NCI-H2196 treated with DMSO at 0.1 percent for 48 hours (cell line): ENCODE data around the gene SMPD4.
"Not testable (repeated sequence)": the region's sequence is repeated elsewhere in the genome, so short reads cannot be mapped to it uniquely, and the experiment has no call there.

Experiments
- DNase-seq: peaks from one replicate; lab custom pipeline; 2025; ENCODE audit not compliant: unreplicated experiment; lab: John Stamatoyannopoulos, UW

The SMPD4 gene

GRCh38 chr2:130187268-130187667 is 5.9 kb upstream of the SMPD4 start:
- DNase-seq: no peak

DNA sequence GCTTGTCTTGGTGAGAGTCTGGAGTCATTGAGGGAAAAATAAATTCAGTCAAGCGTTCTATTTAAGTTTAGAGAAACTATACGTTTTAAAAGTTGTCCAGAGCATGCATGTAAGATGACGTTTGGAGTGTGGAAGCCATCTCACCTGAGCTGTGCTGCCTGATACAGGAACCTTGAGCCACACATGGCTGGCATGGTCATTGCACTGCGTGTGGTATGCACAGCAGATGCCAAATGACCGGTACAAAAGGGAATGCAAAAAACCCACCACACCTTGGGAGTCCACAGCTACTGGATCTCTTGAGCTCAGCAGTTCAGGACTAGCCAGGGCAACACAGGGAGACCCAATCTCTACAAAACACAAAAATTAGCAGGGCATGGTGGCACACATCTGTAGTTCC is 5.0 kb upstream of the SMPD4 start:
- no peak for DNase-seq

DNA sequence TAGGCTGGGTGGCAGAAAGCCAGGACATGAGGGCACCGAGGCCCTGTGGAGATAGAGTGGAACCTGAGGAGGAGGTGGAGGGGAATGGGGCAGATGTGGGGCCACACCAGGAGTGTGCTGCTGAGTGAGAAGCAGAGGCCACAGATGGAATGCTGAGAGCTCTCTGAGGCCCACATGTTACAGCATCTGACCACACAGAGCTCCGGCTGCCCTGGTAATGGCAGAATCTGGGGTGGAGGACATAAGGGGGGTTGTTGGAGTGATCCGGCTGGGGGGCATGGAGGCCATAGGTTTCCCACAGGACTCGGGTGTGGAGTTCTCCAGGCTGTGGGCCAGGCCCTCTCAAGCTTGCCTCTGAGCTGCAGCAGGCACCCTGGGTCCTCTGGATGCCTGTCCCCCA is 4.5 kb upstream of the SMPD4 start:
- no peak for DNase-seq

DNA sequence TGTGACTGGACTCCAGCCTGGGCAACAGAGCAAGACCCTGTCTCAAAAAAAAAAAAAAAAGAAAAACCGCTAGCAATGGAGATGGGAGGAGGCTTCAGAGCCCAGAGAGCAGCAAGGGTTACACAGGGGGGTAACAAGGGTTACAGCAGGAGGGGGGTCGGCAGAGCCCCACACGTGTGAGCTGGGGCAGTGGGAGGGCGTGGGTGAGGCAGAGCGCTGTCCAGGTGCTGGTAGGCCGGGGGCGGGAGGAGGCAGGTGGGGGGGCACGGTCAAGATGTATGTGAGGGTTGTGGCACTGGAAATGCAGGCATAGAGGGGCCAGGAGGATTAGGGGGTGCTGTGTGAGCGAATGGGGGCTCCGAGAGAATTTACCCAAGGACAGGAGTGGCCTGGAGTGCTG is 4.0 kb upstream of the SMPD4 start:
- DNase-seq: no peak

GRCh38 chr2:130183512-130184373 is 2.3 kb upstream of the SMPD4 start:
- DNase-seq: no peak

DNA sequence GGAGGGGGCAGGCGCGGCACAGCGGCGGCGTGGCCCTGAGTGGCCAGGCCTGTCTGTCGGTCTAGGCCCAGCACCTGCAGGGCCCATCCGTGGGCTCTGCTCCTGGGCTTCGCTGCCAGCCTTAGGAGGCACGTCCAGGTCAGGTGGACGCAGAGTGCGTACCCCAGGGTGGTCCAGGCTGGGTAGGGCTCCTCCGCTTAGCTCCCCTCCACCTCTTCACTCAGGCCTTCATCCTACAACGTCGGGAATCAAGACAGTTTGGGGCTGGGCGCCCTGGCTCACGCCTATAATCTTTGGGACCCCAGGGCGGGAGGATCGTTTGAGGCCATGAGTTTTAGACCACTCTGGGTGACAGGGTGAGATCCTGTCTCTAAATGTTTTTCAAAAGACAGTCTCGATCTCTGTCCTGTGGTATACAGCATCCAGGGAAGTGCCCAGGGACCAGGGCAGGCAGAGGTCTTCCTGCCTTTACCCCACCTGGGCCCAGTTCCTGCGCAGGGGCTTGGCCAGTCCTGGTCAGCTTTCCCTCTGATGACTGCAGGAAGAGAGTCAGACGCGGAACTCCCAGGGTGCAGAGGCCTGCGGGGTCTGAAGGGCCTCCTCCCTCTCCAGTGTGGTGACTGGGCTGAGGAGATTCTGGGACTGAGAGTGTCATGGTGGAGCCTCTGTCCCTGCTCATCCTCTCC is 1.6 kb upstream of the SMPD4 start:
- not testable (repeated sequence) for DNase-seq

GRCh38 chr2:130181880-130182682 is 679 bp upstream of the SMPD4 start, which contains the start of gene MZT2B:
Gene MZT2B (plus strand): TSS chr2:130182262. CDS start chr2:130182283, 21 bp downstream.
- DNase-seq: peak; percentile 68

DNA sequence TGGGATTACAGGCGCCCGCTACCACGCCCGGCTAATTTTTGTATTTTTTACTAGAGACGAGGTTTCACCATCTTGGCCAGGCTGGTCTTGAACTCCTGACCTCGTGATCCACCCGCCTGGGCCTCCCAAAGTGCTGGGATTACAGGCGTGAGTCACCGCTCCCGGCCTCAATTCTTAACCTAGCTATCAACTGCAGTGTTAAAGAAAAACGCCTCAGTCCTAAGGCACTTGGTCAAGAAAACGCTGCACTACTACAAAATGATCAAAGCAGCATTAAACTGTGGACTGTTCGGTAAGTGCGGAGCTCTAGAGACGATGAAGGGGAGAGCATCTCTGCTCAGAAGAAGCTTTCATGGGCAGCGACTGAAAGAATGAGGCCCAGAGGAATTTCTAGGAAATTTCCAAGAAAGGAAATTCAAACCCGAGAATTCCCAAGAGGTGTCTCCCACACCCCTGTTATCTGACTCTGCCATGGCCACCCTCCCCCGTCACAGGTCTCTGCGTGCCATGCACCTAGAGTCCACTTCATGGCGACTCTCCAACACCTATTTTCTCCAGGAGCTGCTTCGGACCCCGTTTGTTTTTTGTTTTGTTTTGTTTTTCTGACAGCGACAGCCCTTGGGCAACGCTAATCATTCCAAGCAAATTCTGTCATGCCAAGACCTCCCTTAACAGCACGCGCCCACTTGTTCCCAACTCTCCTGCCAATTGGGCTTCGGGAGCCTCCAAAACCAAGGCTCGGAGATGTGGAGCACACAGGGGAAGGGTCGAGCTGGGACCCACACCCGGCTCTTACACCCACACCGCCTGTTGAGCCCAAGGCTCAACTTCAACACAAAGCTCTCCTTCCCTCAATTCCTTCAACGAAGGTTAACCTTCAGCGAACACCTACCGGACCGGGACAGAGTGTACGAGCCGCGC is 738 bp downstream of the SMPD4 start:
- DNase-seq: not testable (repeated sequence)

DNA sequence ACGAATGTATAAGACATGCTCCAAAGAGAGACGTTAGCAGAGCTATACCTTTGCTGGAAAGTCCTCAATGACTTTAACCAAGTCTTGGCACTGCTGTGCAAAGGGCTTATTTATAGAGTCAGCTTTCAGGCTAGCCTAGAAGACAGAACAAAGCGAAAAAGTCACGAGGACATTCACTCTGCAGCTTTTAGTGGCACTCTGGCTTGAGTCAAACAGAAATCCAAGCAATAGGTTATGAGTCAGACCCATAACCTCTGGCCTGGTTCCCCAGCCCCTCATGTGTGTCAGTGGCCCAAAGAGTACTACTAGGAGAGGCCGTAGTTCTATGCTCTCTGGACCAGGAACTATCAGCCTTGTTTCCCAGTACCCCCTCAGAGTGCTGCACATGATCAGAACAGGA is 6.5 kb downstream of the SMPD4 start:
- not testable (repeated sequence) for DNase-seq

DNA sequence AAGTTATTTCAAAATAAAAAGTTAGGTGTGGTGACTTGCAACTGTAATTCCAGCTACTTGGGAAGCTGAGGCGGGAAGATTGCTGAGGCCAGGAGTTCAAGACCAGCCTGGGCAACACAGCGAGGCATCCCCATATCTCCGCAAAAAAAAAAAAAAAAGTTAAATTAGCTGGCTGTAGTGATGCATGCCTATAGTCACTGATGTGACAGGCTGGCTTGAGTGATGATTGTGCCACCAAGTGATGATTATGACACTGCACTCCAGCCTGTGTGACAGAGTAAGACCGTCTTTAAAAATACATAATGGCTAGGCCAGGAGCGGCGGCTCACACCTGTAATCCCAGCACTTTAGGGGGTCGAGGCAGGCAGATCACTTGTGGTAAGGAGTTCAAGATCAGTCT is 11.5 kb downstream of the SMPD4 start:
- DNase-seq: no peak

DNA sequence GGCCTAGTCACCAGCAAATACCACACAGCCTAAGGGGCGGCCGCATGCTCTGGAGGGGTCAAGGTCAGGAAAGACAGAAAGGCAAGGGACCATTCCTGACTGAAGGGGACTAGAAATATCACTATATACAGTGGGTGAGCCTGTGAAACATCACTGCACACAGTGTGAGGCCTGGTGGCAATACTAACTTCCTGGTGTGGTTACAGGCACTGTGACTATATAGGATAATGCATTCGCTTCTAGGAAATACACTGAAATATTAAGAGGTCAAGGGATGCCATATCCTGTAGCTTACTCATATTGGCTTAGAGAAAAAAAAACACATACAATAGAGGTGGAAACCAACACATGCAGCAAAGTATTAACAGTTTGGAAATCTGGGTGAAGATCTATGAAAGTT is 12.2 kb downstream of the SMPD4 start:
- DNase-seq: not testable (repeated sequence)

- not testable (repeated sequence) for DNase-seq
Measured at GRCh38 chr2:130166611-130167010, 14.8 kb downstream of the SMPD4 start.

GRCh38 chr2:130165293-130166016 is 15.9 kb downstream of the SMPD4 start:
- DNase-seq: no peak

- no peak for DNase-seq
Measured at GRCh38 chr2:130162968-130163367, 18.4 kb downstream of the SMPD4 start.

DNA sequence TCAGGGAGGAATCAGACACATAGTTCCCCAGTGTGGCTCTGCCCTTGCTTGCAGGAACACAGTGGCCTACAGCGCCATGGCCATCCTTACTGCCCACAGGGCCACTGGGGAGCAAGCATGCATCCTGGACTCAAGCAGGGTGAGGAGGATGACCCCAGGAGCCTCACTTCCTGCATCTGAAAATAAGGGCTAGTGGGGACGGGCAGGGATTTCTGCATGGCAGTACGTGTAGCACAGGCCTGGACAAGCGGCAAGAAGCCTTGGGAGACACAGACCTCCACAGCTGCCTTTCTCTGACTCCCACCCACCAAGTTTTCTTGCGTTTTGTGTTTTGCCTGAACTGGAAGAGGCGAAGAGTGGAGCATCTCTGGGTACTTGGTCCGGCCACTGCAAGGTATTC is 18.9 kb downstream of the SMPD4 start:
- not testable (repeated sequence) for DNase-seq

DNA sequence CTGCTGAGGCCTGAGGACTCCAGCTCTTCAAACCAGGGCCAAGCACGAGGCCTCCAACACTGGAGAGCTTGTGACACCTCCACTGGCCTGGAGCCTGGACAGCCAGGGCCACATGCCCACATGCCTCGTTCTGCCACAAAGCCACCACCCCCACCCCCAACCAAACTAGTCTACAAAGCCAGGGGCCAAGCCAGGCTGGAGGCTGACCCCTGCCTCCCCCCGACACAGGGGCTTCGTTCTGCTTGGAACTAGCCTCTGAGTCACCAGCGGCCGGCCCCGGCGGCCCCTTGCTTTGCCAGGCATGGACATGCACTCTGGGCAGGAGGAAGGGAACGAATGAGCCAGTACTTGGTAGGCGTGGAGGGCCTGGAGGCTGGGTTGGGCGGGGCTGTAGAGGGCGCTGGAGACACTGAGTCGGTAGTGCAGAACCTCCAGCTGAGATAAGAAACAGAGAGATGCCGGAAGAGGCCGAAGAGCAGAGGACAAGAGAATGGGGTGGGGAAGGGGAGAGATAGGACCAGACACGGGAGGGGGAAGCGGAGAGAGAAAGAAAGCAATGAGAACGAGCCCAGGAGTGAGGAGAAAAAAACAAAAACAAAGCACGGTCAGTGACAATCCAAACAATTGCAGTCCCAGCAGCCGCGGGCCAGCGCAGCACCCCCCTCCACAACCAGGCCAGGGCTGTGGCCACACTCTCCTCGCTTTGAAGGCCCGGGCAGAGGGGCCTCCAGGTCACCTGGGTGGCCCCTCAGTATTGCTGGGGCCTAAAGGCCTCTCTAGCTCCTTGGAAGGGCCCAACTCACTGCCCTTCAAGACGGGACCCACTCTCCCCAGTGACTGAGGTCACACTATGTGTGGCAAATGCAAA is 20.3 kb downstream of the SMPD4 start:
- not testable (repeated sequence) for DNase-seq

GRCh38 chr2:130160131-130160530 is 21.3 kb downstream of the SMPD4 start:
- DNase-seq: no peak

- DNase-seq: not testable (repeated sequence)
Measured at GRCh38 chr2:130159376-130159775, 22.0 kb downstream of the SMPD4 start.

GRCh38 chr2:130158631-130159030 is 22.8 kb downstream of the SMPD4 start:
- DNase-seq: no peak
